VCaP (cell line): ENCODE measurements around the gene PDZD2.
"Not testable (repeated sequence)": the region's sequence is repeated elsewhere in the genome, so short reads cannot be mapped to it uniquely, and the experiment has no call there.

Experiments used
- H3K27ac ChIP-seq: fragments of 450-650 bp; 2 replicates; pipeline ENCODE4 v1.5.1; 2017
- TF ChIP-seq, protein P1 (sequence below): fragments of 450-650 bp; conservative IDR thresholded peaks from 2 replicates; pipeline ENCODE4 v1.5.1; 2017; ENCODE audit warnings: mild to moderate bottlenecking, moderate library complexity

PDZD2 gene

DNA sequence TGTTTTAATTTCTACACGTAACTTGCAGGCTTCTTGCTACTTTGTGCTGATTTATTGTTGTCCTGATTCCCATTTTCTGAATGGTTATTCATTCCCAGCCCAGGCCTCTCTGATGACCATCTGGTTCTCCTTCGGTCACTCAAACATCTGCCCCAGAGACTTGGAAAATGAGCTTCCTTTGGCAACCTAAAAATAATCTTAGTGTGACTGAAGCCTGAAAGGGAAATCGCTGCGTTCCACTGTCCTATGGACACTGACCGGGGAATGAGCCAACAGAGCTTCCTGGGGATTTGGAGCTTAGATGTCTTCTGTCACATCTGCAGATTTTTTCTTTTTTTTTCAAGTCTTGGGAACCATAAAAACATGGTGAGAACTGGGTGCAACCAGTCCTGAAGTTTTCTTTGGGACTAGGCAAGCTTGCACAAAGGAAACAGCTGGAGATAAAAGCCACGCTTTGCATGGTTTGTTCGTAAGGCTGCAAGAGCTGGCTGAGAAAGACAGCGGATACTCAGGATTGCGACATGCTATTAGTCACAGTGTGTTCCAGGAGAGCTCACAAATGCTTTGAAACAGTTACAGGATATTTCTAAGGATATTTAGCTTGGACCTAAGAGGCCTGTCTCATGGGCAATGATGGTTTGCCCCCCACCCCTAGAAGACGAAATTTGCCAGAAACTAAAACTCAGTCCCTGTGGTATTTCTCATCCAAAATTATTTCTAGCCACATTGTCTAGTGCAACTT is 389.0 kb downstream of the PDZD2 start:
- no peak overlapping the region for H3K27ac ChIP-seq
- TF ChIP-seq, protein P1, sequence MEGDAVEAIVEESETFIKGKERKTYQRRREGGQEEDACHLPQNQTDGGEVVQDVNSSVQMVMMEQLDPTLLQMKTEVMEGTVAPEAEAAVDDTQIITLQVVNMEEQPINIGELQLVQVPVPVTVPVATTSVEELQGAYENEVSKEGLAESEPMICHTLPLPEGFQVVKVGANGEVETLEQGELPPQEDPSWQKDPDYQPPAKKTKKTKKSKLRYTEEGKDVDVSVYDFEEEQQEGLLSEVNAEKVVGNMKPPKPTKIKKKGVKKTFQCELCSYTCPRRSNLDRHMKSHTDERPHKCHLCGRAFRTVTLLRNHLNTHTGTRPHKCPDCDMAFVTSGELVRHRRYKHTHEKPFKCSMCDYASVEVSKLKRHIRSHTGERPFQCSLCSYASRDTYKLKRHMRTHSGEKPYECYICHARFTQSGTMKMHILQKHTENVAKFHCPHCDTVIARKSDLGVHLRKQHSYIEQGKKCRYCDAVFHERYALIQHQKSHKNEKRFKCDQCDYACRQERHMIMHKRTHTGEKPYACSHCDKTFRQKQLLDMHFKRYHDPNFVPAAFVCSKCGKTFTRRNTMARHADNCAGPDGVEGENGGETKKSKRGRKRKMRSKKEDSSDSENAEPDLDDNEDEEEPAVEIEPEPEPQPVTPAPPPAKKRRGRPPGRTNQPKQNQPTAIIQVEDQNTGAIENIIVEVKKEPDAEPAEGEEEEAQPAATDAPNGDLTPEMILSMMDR: no peak

DNA sequence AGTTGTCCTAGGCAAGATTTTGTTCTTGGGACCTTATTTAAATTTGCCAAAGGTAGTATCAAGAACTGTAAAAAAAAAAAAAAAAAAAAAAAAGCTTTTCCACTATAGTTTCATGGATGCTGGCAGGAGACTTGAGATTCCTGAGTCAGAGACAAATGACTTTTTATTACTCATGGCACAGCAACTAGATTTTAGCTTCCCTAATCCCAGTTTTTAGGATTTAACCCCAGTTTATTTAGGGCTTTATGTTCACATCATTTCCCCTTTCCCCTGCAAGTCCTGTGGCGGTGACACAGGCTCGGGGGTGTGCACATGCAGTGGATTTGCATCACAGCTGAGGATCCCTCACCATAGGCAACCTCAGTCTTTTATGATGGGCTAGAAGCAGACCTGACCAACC is 390.3 kb downstream of the PDZD2 start:
- TF ChIP-seq, protein P1: no peak

DNA sequence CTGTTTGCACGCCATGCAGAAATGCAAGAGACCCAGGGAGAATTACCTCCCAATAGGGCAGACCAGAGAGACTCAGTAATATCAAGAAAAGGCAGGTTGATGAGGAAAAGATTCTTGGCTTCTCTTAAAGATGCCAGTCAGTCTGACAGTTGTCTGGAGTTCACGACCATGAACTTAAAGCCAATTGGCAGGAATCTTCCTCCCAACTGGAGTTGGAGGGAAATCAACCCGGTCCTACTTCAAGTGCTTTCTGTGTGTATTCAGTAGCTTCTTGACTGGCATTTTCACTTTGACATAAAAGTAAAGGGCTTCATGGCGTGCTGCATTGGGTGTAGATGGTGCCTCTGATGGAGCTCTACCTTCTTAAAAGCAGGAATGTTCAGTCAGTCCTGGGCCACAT is 390.9 kb downstream of the PDZD2 start:
- H3K27ac ChIP-seq: no peak overlapping the region
- TF ChIP-seq, protein P1: no peak

More for the DNA sequence above, 390.3 kb downstream of the PDZD2 start:
- no peak overlapping the region for H3K27ac ChIP-seq

DNA sequence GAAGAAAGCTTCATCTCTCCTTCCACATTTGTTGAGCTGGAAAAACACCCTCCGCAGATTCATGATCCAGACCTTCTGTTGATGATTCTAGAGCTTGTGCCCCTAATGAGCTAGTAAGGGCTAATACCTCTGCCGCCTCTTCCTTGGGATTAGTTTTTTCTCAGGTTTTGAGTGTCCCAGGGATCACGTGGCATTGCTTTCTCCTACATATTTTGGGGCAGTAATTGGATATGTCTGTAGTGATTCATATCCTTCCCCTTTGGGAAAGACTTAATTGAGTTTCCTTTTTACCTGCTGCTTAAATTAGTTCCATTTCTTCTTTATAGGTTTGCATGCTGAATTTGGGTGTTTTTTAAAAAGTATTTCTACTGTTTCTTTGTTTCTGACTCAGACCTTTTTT is 391.3 kb downstream of the PDZD2 start:
- no peak overlapping the region for H3K27ac ChIP-seq

DNA sequence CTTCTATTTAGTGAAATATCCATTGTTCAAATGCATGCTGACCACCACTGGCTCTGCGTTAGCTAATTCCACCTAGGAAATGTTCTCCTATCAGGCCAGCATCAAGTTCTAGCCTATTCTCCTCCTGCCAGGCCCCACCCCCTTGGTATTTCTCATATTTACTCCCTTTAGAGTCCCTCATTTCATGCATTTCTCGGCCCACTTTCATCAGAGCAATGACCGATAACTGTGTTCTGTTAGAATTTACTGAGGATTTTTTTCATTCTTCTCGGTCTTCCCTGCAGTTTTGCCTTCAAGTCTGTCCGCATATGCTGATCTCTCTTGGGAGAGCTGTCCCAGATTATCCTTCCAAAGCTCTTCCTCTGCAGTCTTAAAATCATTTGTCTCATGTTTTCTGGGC is 391.8 kb downstream of the PDZD2 start:
- TF ChIP-seq, protein P1: no peak
- no peak overlapping the region for H3K27ac ChIP-seq

More for the DNA sequence above, 391.3 kb downstream of the PDZD2 start:
- TF ChIP-seq, protein P1: no peak

DNA sequence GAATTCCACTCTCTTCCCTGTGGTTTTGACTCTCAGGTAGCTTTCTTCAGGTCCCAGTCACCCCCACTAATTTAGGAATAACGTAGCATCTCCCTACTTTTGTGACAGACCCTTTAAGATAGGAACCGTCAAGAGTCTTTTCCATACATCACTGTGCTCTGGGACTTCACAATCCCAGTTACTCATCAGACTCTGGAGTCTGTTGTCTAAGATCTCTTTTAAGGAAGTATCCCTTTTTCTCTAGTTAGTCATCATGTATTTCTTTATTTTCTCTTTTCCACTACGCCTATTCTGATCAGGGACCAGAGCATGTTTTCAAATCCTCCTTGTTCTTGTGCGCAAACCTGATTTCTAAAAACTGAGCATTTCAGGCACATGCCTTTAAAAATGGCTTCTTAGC is 392.2 kb downstream of the PDZD2 start:
- no peak overlapping the region for H3K27ac ChIP-seq
- TF ChIP-seq, protein P1: no peak

DNA sequence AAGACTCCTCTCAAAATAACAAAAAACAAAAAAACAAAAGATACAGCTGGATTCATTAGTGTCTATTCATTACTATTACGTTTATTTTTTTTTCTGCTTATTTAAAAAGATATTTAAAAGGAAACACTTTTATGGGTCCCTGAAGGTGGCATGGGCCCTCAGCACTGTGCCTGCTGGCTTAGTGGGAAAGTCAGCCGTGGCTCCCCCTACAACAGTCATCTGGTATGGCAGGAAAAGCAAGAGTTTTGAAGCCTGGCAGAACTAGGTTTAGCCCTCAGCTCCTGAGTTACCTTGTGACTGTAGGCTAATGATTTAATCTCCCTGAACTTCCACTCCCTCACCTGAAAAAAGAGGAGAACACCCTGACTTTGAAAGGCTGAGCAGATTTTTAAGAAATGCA is 399.6 kb downstream of the PDZD2 start:
- TF ChIP-seq, protein P1: no peak
- no peak overlapping the region for H3K27ac ChIP-seq

DNA sequence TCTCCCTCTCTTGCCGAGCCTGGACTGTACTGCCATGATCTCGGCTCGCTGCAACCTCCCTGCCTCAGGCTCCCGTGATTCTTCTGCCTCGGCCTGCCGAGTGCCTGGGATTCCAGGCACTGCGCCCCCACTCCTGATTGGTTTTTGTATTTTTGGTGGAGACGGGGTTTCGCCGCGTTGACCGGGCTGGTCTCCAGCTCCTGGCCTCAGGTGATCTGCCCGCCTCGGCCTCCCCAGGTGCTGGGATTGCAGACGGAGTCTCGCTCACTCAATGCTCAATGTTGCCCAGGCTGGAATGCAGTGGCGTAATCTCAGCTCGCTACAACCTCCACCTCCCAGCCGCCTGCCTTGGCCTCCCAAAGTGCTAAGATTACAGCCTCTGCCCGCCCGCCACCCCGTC is 400.2 kb downstream of the PDZD2 start:
- not testable (repeated sequence) for H3K27ac ChIP-seq

DNA sequence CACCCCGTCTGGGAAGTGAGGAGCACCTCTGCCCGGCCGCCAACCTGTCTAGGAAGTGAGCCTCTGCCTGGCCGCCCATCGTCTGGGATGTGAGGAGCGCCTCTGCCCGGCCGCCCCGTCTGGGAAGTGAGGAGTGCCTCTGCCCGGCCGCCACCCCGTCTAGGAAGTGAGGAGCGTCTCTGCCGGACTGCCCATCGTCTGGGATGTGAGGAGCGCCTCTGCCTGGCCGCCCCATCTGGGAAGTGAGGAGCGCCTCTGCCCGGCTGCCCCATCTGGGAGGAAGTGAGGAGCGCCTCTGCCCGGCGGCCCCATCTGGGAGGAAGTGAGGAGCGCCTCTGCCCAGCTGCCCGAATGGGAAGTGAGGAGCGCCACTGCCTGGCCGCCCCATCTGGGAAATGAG is 400.7 kb downstream of the PDZD2 start:
- H3K27ac ChIP-seq: not testable (repeated sequence)

DNA sequence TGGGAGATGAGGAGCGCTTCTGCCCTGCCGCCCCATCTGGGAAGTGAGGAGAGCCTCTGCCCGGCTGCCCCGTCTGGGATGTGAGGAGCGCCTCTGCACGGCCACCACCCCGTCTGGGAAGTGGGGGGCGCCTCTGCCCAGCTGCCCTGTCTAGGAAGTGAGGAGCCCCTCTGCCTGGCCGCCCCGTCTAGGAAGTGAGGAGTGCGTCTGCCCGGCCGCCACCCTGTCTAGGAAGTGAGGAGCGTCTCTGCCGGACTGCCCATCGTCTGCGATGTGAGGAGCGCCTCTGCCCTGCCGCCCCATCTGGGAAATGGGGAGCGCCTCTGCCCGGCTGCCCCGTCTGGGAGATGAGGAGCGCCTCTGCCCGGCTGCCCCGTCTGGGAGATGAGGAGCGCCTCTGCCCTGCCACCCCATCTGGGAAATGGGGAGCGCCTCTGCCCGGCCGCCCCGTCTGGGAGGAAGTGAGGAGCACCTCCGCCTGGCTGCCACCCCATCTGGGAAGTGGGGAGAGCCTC is 401.3 kb downstream of the PDZD2 start:
- not testable (repeated sequence) for H3K27ac ChIP-seq
